DMS 273 (cell line): ENCODE measurements around the gene TCF25.
"Not testable (repeated sequence)": the region's sequence is repeated elsewhere in the genome, so short reads cannot be mapped to it uniquely, and the experiment has no call there.

ENCODE experiments used
- DNase-seq: peaks from one replicate; lab custom pipeline; 2025; ENCODE audit not compliant: unreplicated experiment; lab: John Stamatoyannopoulos, UW

Gene TCF25

GRCh38 chr16:89873109-89873971 is at the start of gene TCF25:
Gene TCF25 (plus strand): TSS chr16:89873592. CDS start chr16:89873668, 76 bp downstream.
- peak; percentile 94 for DNase-seq

GRCh38 chr16:89823824-89824148 is 49.6 kb upstream of the TCF25 start:
- not testable (repeated sequence) for DNase-seq

- DNase-seq = no peak
These were observed 46.6 kb upstream of the TCF25 start for GRCh38 chr16:89826531-89827382.

- DNase-seq = peak; percentile 66
These were observed 45.8 kb upstream of the TCF25 start for GRCh38 chr16:89827383-89828198.

- DNase-seq = peak; percentile 82
These were observed 45.1 kb upstream of the TCF25 start, which contains the start of gene SPIRE2 for GRCh38 chr16:89828199-89828869. Gene SPIRE2 (plus strand): TSS chr16:89828475. CDS start chr16:89828551, 76 bp downstream.

GRCh38 chr16:89828870-89829629 is 44.3 kb upstream of the TCF25 start:
- DNase-seq = peak; percentile 67

GRCh38 chr16:89829630-89830437 is 43.6 kb upstream of the TCF25 start:
- no peak for DNase-seq

- DNase-seq = no peak
These were observed 41.5 kb upstream of the TCF25 start for GRCh38 chr16:89831810-89832328.

GRCh38 chr16:89833664-89834363 is 39.6 kb upstream of the TCF25 start:
- DNase-seq = not testable (repeated sequence)

GRCh38 chr16:89834813-89835363 is 38.5 kb upstream of the TCF25 start:
- not testable (repeated sequence) for DNase-seq

GRCh38 chr16:89836484-89836883 is 36.9 kb upstream of the TCF25 start:
- DNase-seq = not testable (repeated sequence)

GRCh38 chr16:89837014-89837546 is 36.3 kb upstream of the TCF25 start:
- no peak for DNase-seq

- DNase-seq = no peak
These were observed 32.1 kb upstream of the TCF25 start for GRCh38 chr16:89841275-89841674.

GRCh38 chr16:89842471-89843408 is 30.7 kb upstream of the TCF25 start:
- DNase-seq = peak; percentile 73

GRCh38 chr16:89843409-89844350 is 29.7 kb upstream of the TCF25 start:
- DNase-seq = no peak
